K562 (cell line): ENCODE data around the gene PLCB1. TPM values are rescaled to one million over a fixed set of nuclear protein-coding genes. Genes with fewer than 3 reads are reported as not detected.
A peak's percentile ranks its signal among the peaks of the same experiment; 100 is the strongest.

Source experiments
- ATF6 ChIP-seq: sonication (generic); formaldehyde crosslinking; IDR thresholded peaks from 2 replicates; pipeline ENCODE4 v1.4.0; 2020; ENCODE audit warnings: mild to moderate bottlenecking, missing genetic modification reagents
- CCNT2 ChIP-seq: IDR thresholded peaks from 2 replicates; pipeline ENCODE4 v1.6.1; 2011; ENCODE audit warnings: borderline replicate concordance, low read depth, mild to moderate bottlenecking, moderate library complexity, mixed read lengths, low read length; ENCODE audit not compliant: insufficient read length; ENCODE audit errors: extremely low read depth
- EHMT2 ChIP-seq: fragments of 450-650 bp; IDR thresholded peaks from 2 replicates; pipeline ENCODE4 v1.6.1; 2018; ENCODE audit warnings: antibody characterized with exemption
- FOS ChIP-seq: IDR thresholded peaks from 3 replicates; pipeline ENCODE4 v1.6.1; 2011; ENCODE audit not compliant: insufficient read length; ENCODE audit errors: extremely low read depth
- MAFG ChIP-seq: fragments of 450-650 bp; conservative IDR thresholded peaks from 2 replicates; pipeline ENCODE4 v1.6.1; 2016; ENCODE audit warnings: missing genetic modification characterization, missing compliant biosample characterization
- RERE ChIP-seq: sonication (generic); formaldehyde crosslinking; IDR thresholded peaks from 2 replicates; pipeline ENCODE4 v1.8.0; 2023; ENCODE audit warnings: missing genetic modification reagents, mild to moderate bottlenecking, borderline replicate concordance
- RNF2 ChIP-seq: sonication (generic); IDR thresholded peaks from 2 replicates; pipeline ENCODE4 v1.6.1; 2016
- TCF7 ChIP-seq: sonication (generic); IDR thresholded peaks from 2 replicates; pipeline ENCODE4 v1.6.1; 2016; ENCODE audit warnings: antibody characterized with exemption, borderline replicate concordance
- TEAD2 ChIP-seq: fragments of 450-650 bp; IDR thresholded peaks from 2 replicates; pipeline ENCODE4 v1.6.1; 2016; ENCODE audit warnings: missing genetic modification characterization, control low read depth, missing compliant biosample characterization
- TFAP4 ChIP-seq: sonication (generic); formaldehyde crosslinking; IDR thresholded peaks from 2 replicates; pipeline ENCODE4 v1.8.0; 2022; ENCODE audit warnings: missing genetic modification reagents, mild to moderate bottlenecking, moderate library complexity, borderline replicate concordance
- XRCC3 ChIP-seq: fragments of 450-650 bp; IDR thresholded peaks from 2 replicates; pipeline ENCODE4 v1.6.1; 2017; ENCODE audit warnings: mild to moderate bottlenecking, moderate library complexity
- ZBTB11 ChIP-seq, 3 experiments: fragments of 200-800 bp in 1 of 3; fragments of 250-450 bp in 1 of 3; fragments of 450-650 bp in 1 of 3; sonication (Bioruptor Pico) in 1 of 3; sonication (Bioruptor generic) in 1 of 3; formaldehyde crosslinking in 1 of 3; IDR thresholded peaks; 2 replicates each; pipeline versions ENCODE4 v1.6.1 to v1.8.0; 2016 to 2022; ENCODE audit warnings: mild to moderate bottlenecking in 2 of 3, missing genetic modification characterization in 2 of 3, missing compliant biosample characterization in 1 of 3, moderate library complexity in 1 of 3
- ZNF124 ChIP-seq: sonication (generic); formaldehyde crosslinking; IDR thresholded peaks from 2 replicates; pipeline ENCODE4 v1.8.1; 2022; ENCODE audit warnings: missing genetic modification reagents
- polyA plus RNA-seq, 8 experiments: library from polyadenylated mRNA; depleted of rRNA in 4 of 8; stranded (reverse) in 5 of 8; unstranded in 3 of 8; fragments of >200 nt; fragmentation: Nextera tagmentation in 2 of 8; fragmentation: Illumina TruSeq in 1 of 8; extraction: Ambion mirVana in 2 of 8; extraction: Trizol in 1 of 8; gene quantifications; 2 replicates each; pipeline versions ENCODE4 v1.2.1 to v1.2.3, GENCODE V29; 2011 to 2014; ENCODE audit warnings: inconsistent platforms in 1 of 8, missing spikeins in 1 of 8
- total RNA-seq, 7 experiments: library from RNA; depleted of rRNA in 6 of 7; stranded (reverse); fragments of >200 nt in 6 of 7; fragmentation: Illumina TruSeq in 2 of 7; extraction: Trizol in 2 of 7; gene quantifications; 2 replicates each; pipeline versions ENCODE4 v1.2.1 to v1.2.3, GENCODE V29; 2011 to 2021; ENCODE audit warnings: low replicate concordance in 1 of 7

PLCB1 gene
- total and polyA plus RNA-seq, 9 of the 15 experiments (the other 6 are each of a cell fraction or from before 2014, with no cell fraction given), result 0.34 to 3.1 (median 1.3) TPM

- TF ChIP-seq ATF6 (CRISPR knock-in tag) (no peak), TCF7 (no peak), ZNF124 (CRISPR knock-in tag) (no peak), ZBTB11 (CRISPR knock-in tag; IDR thresholded peaks at IDR 0.05) (no peak), TFAP4 (CRISPR knock-in tag) (no peak), CCNT2 (no peak), TEAD2 (tag) (no peak), RERE (CRISPR knock-in tag) (no peak), FOS (no peak), XRCC3 (no peak), RNF2 (no peak), EHMT2 (no peak), MAFG (tag) (0 out of 2 replicates have a peak, but pooled peaks have one; percentile 25)
Measured at GRCh38 chr20:8512003-8512402, 379.9 kb downstream of the PLCB1 start (continued).
